GM12878 (cell line): ENCODE data around the gene PLEKHM2. TPM values are rescaled to one million over a fixed set of nuclear protein-coding genes. Genes with fewer than 3 reads are reported as not detected.

Experiments
- ATAC-seq: fragments of 200-7000 bp; cut with Tn5 transposase; 3 replicates; pipeline ENCODE4 v1.9.1; 2020; ENCODE audit warnings: mild to moderate bottlenecking, moderate library complexity
- BruUV-seq: library from RNA; stranded (reverse); fragments of 400-500 nt; replicated peaks from 2 replicates; lab custom pipeline; 2021; lab: Mats Ljungman, UMichigan
- CTCF ChIA-PET: fragments of 300-600 bp; sonication (Branson Sonifier 250); formaldehyde crosslinking; extraction: SDS; loops from one replicate; lab custom pipeline; 2021; ENCODE audit warnings: inconsistent platforms; lab: Yijun Ruan, JAX
- POLR2A ChIA-PET: fragments of 350-600 bp; formaldehyde crosslinking; extraction: SDS; loops from one replicate; lab custom pipeline; 2021; ENCODE audit warnings: inconsistent platforms; lab: Charles Lee
- RAD21 ChIA-PET: fragments of 300-600 bp; sonication (Branson Sonifier 250); formaldehyde crosslinking; loops from one replicate; lab custom pipeline; 2023; ENCODE audit warnings: antibody characterized with exemption; ENCODE audit not compliant: unreplicated experiment; lab: Charles Lee
- SMC1A ChIA-PET: fragments of 300-600 bp; sonication (Branson Sonifier 250); formaldehyde crosslinking; loops from one replicate; lab custom pipeline; 2023; ENCODE audit not compliant: unreplicated experiment, uncharacterized antibody; lab: Charles Lee
- DNase-seq: peaks from one replicate; pipeline ENCODE4 v3.0.0-alpha.2; 2011; ENCODE audit warnings: low read depth, low spot score
- FAIRE-seq: peaks from 3 replicates; lab custom pipeline; 2011; peaks lifted over from hg19 to GRCh38; lab: Jason Lieb, UNC
- H2AFZ ChIP-seq: 2 replicates; pipeline ENCODE4 v1.6.0; 2011; ENCODE audit warnings: low read depth, low read length, control low read depth; ENCODE audit not compliant: control insufficient read depth
- H3K27ac ChIP-seq: 2 replicates; pipeline ENCODE4 v1.5.1; 2011; ENCODE audit warnings: control low read depth; ENCODE audit not compliant: control insufficient read depth, insufficient read depth
- H3K27me3 ChIP-seq, 2 experiments: replicated peaks in 1 of 2; 2 replicates each; pipeline versions ENCODE4 v1.6.0 to v1.6.1; 2011; ENCODE audit warnings: low read length in 1 of 2; ENCODE audit not compliant: control insufficient read depth in 2 of 2, insufficient read depth in 2 of 2
- H3K36me3 ChIP-seq, 2 experiments: 2 replicates each; pipeline ENCODE4 v1.5.1; 2011; ENCODE audit warnings: low read length in 1 of 2; ENCODE audit not compliant: control insufficient read depth in 2 of 2, insufficient read depth in 2 of 2
- H3K4me1 ChIP-seq: 2 replicates; pipeline ENCODE4 v1.6.1; 2011; ENCODE audit warnings: mild to moderate bottlenecking, low read length, moderate library complexity, mixed read lengths; ENCODE audit not compliant: control insufficient read depth, insufficient read depth
- H3K4me2 ChIP-seq: 2 replicates; pipeline ENCODE4 v1.6.0; 2011; ENCODE audit warnings: control low read depth; ENCODE audit not compliant: control insufficient read depth, insufficient read depth
- H3K4me3 ChIP-seq: fragments of 200-600 bp; sonication (generic); 2 replicates; pipeline ENCODE4 v1.5.1; 2016
- H3K79me2 ChIP-seq: 2 replicates; pipeline ENCODE4 v1.6.0; 2011; ENCODE audit warnings: low read length; ENCODE audit not compliant: control insufficient read depth, insufficient read depth
- H3K9ac ChIP-seq: 2 replicates; pipeline ENCODE4 v1.8.0; 2011; ENCODE audit warnings: low read length, control low read depth, mixed read lengths; ENCODE audit not compliant: control insufficient read depth, insufficient read depth
- H3K9me3 ChIP-seq: replicated peaks from 3 replicates; pipeline ENCODE4 v1.5.1; 2011; ENCODE audit warnings: mild to moderate bottlenecking, low read length; ENCODE audit not compliant: control insufficient read depth, insufficient read depth
- H4K20me1 ChIP-seq: 2 replicates; pipeline ENCODE4 v1.6.0; 2011; ENCODE audit not compliant: control insufficient read depth, insufficient read depth
- BMI1 ChIP-seq: fragments of 450-650 bp; IDR thresholded peaks from 2 replicates; pipeline ENCODE4 v1.6.1; 2016; ENCODE audit warnings: mild to moderate bottlenecking, moderate library complexity, borderline replicate concordance
- CREM ChIP-seq: IDR thresholded peaks from 2 replicates; pipeline ENCODE4 v1.6.1; 2014; ENCODE audit warnings: antibody characterized with exemption, low read depth
- HCFC1 ChIP-seq: fragments of 150-350 bp; IDR thresholded peaks from 2 replicates; pipeline ENCODE4 v1.6.1; 2014; ENCODE audit warnings: low read length
- HDAC2 ChIP-seq: fragments of 200-600 bp; sonication (generic); IDR thresholded peaks from 2 replicates; pipeline ENCODE4 v1.6.1; 2017
- IRF4 ChIP-seq: IDR thresholded peaks from 2 replicates; pipeline ENCODE4 v1.6.1; 2011; ENCODE audit warnings: low read depth, low read length
- JUNB ChIP-seq: IDR thresholded peaks from 2 replicates; pipeline ENCODE4 v1.6.1; 2016; ENCODE audit warnings: antibody characterized with exemption, mild to moderate bottlenecking
- NFXL1 ChIP-seq: fragments of 450-650 bp; IDR thresholded peaks from 2 replicates; pipeline ENCODE4 v1.6.1; 2017; ENCODE audit warnings: antibody characterized with exemption, mild to moderate bottlenecking, borderline replicate concordance
- NKRF ChIP-seq: fragments of 450-650 bp; conservative IDR thresholded peaks from 2 replicates; pipeline ENCODE4 v1.6.1; 2017; ENCODE audit warnings: mild to moderate bottlenecking, moderate library complexity
- NR2C1 ChIP-seq: fragments of 450-650 bp; IDR thresholded peaks from 2 replicates; pipeline ENCODE4 v1.6.1; 2017; ENCODE audit warnings: antibody characterized with exemption, mild to moderate bottlenecking, moderate library complexity
- NRF1 ChIP-seq: conservative IDR thresholded peaks from 2 replicates; pipeline ENCODE4 v1.6.1; 2011; ENCODE audit warnings: mild to moderate bottlenecking, low read depth, low read length, improper control_type of control experiment
- POLR2A ChIP-seq: IDR thresholded peaks from 2 replicates; pipeline ENCODE4 v1.6.1; 2011; ENCODE audit warnings: low read depth, mild to moderate bottlenecking, low read length
- SP1 ChIP-seq: IDR thresholded peaks from one replicate; pipeline ENCODE4 v1.6.1; 2011; ENCODE audit warnings: low read depth, low read length
- SPI1 ChIP-seq: IDR thresholded peaks from 2 replicates; pipeline ENCODE4 v1.6.1; 2011; ENCODE audit warnings: low read depth, mild to moderate bottlenecking, low read length, moderate library complexity, borderline replicate concordance; ENCODE audit not compliant: insufficient read depth
- WRNIP1 ChIP-seq: IDR thresholded peaks from 2 replicates; pipeline ENCODE4 v1.6.1; 2011; ENCODE audit warnings: low read depth, low read length, improper control_type of control experiment, borderline replicate concordance
- YBX1 ChIP-seq: fragments of 450-650 bp; IDR thresholded peaks from 2 replicates; pipeline ENCODE4 v1.6.1; 2016; ENCODE audit warnings: antibody characterized with exemption
- WGBS: methylation state at CpG from one replicate; pipeline ENCODE4 v1.1.6; 2016; ENCODE audit warnings: low lambda C conversion rate; ENCODE audit not compliant: insufficient replicate concordance, insufficient coverage; ENCODE audit errors: missing lambda C conversion rate; 5-methylcytosine and 5-hydroxymethylcytosine counted together
- in situ Hi-C: fragments of 300-500 bp; cut with MboI; formaldehyde crosslinking; loops from 9 replicates; pipeline ENCODE4 v1.14.3; 2018; ENCODE audit warnings: mixed read lengths
- intact Hi-C: fragments of 100-400 bp; cut with micrococcal nuclease; formaldehyde crosslinking; loops from one replicate; pipeline ENCODE4 v1.14.2; 2022; ENCODE audit not compliant: unreplicated experiment
- polyA plus RNA-seq, 11 experiments: library from polyadenylated mRNA; depleted of rRNA in 4 of 11; unstranded in 6 of 11; stranded (reverse) in 5 of 11; fragments of >200 nt; fragmentation: Nextera tagmentation in 4 of 11; fragmentation: Illumina TruSeq in 1 of 11; extraction: Ambion mirVana in 4 of 11; extraction: Trizol in 1 of 11; gene quantifications; 1 replicate in 1 of 11; 2 replicates in 10 of 11; pipeline versions ENCODE4 v1.2.1 to v1.2.3, GENCODE V29; 2011 to 2016; ENCODE audit warnings: inconsistent platforms in 2 of 11, missing spikeins in 2 of 11, low read depth in 1 of 11
- total RNA-seq, 4 experiments: library from RNA; depleted of rRNA in 3 of 4; stranded (reverse); fragments of >200 nt in 3 of 4; fragmentation: Illumina TruSeq in 1 of 4; extraction: Trizol in 1 of 4; gene quantifications; 2 replicates each; pipeline versions ENCODE4 v1.2.1 to v1.2.3, GENCODE V29; 2013 to 2021

PLEKHM2 gene
- total and polyA plus RNA-seq, 10 of the 15 experiments (the other 5 are each of a cell fraction or from before 2014, with no cell fraction given) = 0.37 to 55.2 (median 19.3) TPM

GRCh38 chr1:15704526-15705183 is 20.5 kb downstream of the PLEKHM2 start:
- no peaks in the 10 kb centered on the region for H4K20me1 ChIP-seq
- no peaks in the 10 kb centered on the region; the same call in 2 of the 3 replicates for H3K9me3 ChIP-seq
- in situ Hi-C loops (no loop called here), intact Hi-C loops (no loop called here)
- ChIA-PET POLR2A (interaction anchor here (0.6 kb wide), 2 partner anchors 29 to 177 kb away, joined by 8 to 10 read pairs; no protein-coding TSS in a partner anchor), RAD21 (interaction anchor here (0.7 kb wide), 1 partner anchor 87 kb away, joined by 3 read pairs; the partner anchor contains the start of gene DDI2), SMC1A (no interaction called here)
- H3K4me3 ChIP-seq = no peak overlapping the region
- no peak for DNase-seq
- no peaks in the 10 kb centered on the region for H3K4me1 ChIP-seq
- no peaks in the 10 kb centered on the region for H3K27me3 ChIP-seq
- H3K9ac ChIP-seq = no peak overlapping the region
- H2AFZ ChIP-seq = no peak overlapping the region
- no peak overlapping the region for H3K27ac ChIP-seq
- TF ChIP-seq NKRF = no peak
- TF ChIP-seq, all 136 proteins: peak for 0
- Histone ChIP-seq H3K4me2 (no peak overlapping the region), H3K79me2 (peaks cover 20% of the 10 kb centered on the region), H3K36me3 (peaks cover 7% of the 10 kb centered on the region in 2 experiments)
- no TSS peak for BruUV-seq
- ATAC-seq (no peak), FAIRE-seq (no peak)
- CTCF ChIA-PET = interaction anchor here (0.7 to 1.2 kb wide), 2 partner anchors 34 to 41 kb away, joined by 3 read pairs; no protein-coding TSS in a partner anchor
- 93% methylated on average over 17 of the region's 17 CpGs for WGBS

GRCh38 chr1:15705184-15705566 is 21.1 kb downstream of the PLEKHM2 start:
- ChIA-PET CTCF (interaction anchor here (1.2 kb wide), 1 partner anchor 41 kb away, joined by 3 read pairs; no protein-coding TSS in a partner anchor), SMC1A (no interaction called here), POLR2A (interaction anchor here (0.5 to 0.6 kb wide), 3 partner anchors 28 to 178 kb away, joined by 3 to 10 read pairs (median 8); no protein-coding TSS in a partner anchor), RAD21 (interaction anchor here (0.7 kb wide), 1 partner anchor 88 kb away, joined by 3 read pairs; the partner anchor contains the start of gene DDI2)
- Histone ChIP-seq H3K4me2 (no peak overlapping the region), H3K4me3 (no peak overlapping the region), H3K27me3 (no peaks in the 10 kb centered on the region), H3K4me1 (no peaks in the 10 kb centered on the region), H3K36me3 (peaks cover 7% of the 10 kb centered on the region in 2 experiments), H2AFZ (no peak overlapping the region), H3K9me3 (no peaks in the 10 kb centered on the region; the same call in 2 of the 3 replicates), H4K20me1 (no peaks in the 10 kb centered on the region), H3K9ac (no peak overlapping the region), H3K27ac (no peak overlapping the region), H3K79me2 (peaks cover 15% of the 10 kb centered on the region)
- intact Hi-C loops = no loop called here
- 91% methylated on average over 11 of the region's 11 CpGs for WGBS
- ATAC-seq (no peak), DNase-seq (no peak), FAIRE-seq (no peak)
- BruUV-seq = no TSS peak
- TF ChIP-seq NFXL1 = no peak
- no peak for TF ChIP-seq IRF4
- no peak for TF ChIP-seq YBX1
- no peak for TF ChIP-seq BMI1
- TF ChIP-seq SP1 = no peak
- TF ChIP-seq POLR2A = no peak
- no peak for TF ChIP-seq HCFC1
- no peak for TF ChIP-seq HDAC2
- no peak for TF ChIP-seq SPI1
- no peak for TF ChIP-seq NR2C1
- TF ChIP-seq CREM = no peak
- no peak for TF ChIP-seq JUNB
- no peak for TF ChIP-seq NRF1
- no peak for TF ChIP-seq WRNIP1
- in situ Hi-C loops = no loop called here
